Placental pericyte (primary cell): ENCODE data around the gene POSTN. TPM values are rescaled to one million over a fixed set of nuclear protein-coding genes. Genes with fewer than 3 reads are reported as not detected.

Experiments
- total RNA-seq: library from RNA; depleted of rRNA; stranded (reverse); fragments of >200 nt; gene quantifications from 2 replicates; pipeline ENCODE4 v1.2.3, GENCODE V29; 2012

Gene POSTN
- 13.6 and 42.5 TPM in 2 replicates for total RNA-seq

GRCh38 chr13:37598597-37598996 lies at the start of gene POSTN:
POSTN (minus strand) TSS chr13:37598768; CDS start chr13:37598726, 42 bp downstream.

